Hepatocyte (in vitro differentiated cells): ENCODE measurements around the gene CEP112.

ENCODE experiments used
- CTCF ChIP-seq: fragments of 200-600 bp; sonication (generic); IDR thresholded peaks from 2 replicates; pipeline ENCODE4 v1.5.1; 2016; ENCODE audit warnings: antibody characterized with exemption, mild to moderate bottlenecking; ENCODE audit not compliant: poor library complexity
- EZH2 ChIP-seq: fragments of 200-600 bp; sonication (generic); IDR thresholded peaks from 2 replicates; pipeline ENCODE4 v1.6.1; 2016; ENCODE audit warnings: antibody characterized with exemption, mild to moderate bottlenecking, borderline replicate concordance
- EZH2phosphoT487 ChIP-seq: fragments of 200-600 bp; sonication (generic); IDR thresholded peaks from one replicate; pipeline ENCODE4 v1.6.1; 2018; ENCODE audit warnings: antibody characterized with exemption, mild to moderate bottlenecking, low read depth, moderate library complexity; ENCODE audit not compliant: unreplicated experiment, severe bottlenecking

DNA sequence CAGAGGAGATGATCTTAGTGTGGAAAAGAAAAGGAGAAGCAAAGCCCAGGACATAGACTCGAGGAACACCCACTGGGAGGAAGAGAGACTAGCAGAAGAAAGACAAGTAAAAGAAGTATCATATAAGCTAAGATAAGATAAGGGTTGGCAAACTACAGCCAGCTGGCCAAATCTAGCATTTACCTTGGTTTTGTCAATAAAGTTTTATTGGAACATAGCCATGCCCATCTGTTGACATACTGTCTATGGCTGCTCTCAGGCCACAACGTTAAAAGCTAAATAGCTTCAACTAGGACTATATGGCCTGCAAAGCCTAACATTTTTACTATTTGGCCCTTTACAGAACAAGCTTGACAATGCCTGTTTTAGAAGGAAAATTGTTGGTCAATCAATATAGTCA, 464.1 kb downstream of the CEP112 start:
- no peak for TF ChIP-seq EZH2phosphoT487
- TF ChIP-seq CTCF, result no peak
- no peak for TF ChIP-seq EZH2
